Naive thymus-derived CD4-positive, alpha-beta T cell (primary cell): ENCODE results near the gene DDN. TPM values are rescaled to one million over a fixed set of nuclear protein-coding genes. Genes with fewer than 3 reads are reported as not detected.
A peak's percentile ranks its signal among the peaks of the same experiment; 100 is the strongest.

Experiments used
- ATAC-seq: fragments of 150-1000 bp; cut with Tn5 transposase; 2 replicates; pipeline ENCODE4 v1.10.0; 2021; ENCODE audit warnings: mild to moderate bottlenecking, moderate library complexity
- CTCF ChIA-PET: fragments of 350-600 bp; sonication (Branson Sonifier 250); formaldehyde crosslinking; loops from one replicate; lab custom pipeline; 2021; ENCODE audit warnings: antibody characterized with exemption; lab: Charles Lee
- POLR2A ChIA-PET: fragments of 350-600 bp; sonication (Branson Sonifier 250); formaldehyde crosslinking; loops from one replicate; lab custom pipeline; 2021; ENCODE audit warnings: antibody characterized with exemption, inconsistent platforms; lab: Charles Lee
- DNase-seq, 9 donors: peaks; one replicate each; pipeline versions ENCODE4 v3.0.0 to v3.0.0-alpha.2; 2020 to 2022; ENCODE audit warnings: mixed read lengths in 1 of 9
- H3K27ac ChIP-seq: one replicate; pipeline ENCODE4 v1.7.0; 2013; ENCODE audit warnings: mild to moderate bottlenecking, low read depth, low read length, moderate library complexity
- H3K27me3 ChIP-seq, 2 donors: one replicate each; pipeline ENCODE4 v1.7.0; 2013; ENCODE audit warnings: low read length in 2 of 2, mild to moderate bottlenecking in 2 of 2, moderate library complexity in 2 of 2; ENCODE audit not compliant: control insufficient read depth in 2 of 2, insufficient read depth in 2 of 2
- H3K36me3 ChIP-seq, 3 experiments: 1 replicate in 2 of 3; 2 replicates in 1 of 3; pipeline ENCODE4 v1.7.0; 2013; ENCODE audit warnings: low read length in 3 of 3, mild to moderate bottlenecking in 3 of 3, moderate library complexity in 1 of 3; ENCODE audit not compliant: insufficient read depth in 3 of 3, control insufficient read depth in 2 of 3
- H3K4me1 ChIP-seq, 2 donors: one replicate each; pipeline ENCODE4 v1.7.0; 2013; ENCODE audit warnings: low read length in 2 of 2, mild to moderate bottlenecking in 2 of 2, moderate library complexity in 1 of 2; ENCODE audit not compliant: control insufficient read depth in 2 of 2, insufficient read depth in 2 of 2
- H3K4me3 ChIP-seq: 2 replicates; pipeline ENCODE4 v1.7.0; 2013; ENCODE audit warnings: mild to moderate bottlenecking, low read length
- H3K9me3 ChIP-seq, 3 experiments: 1 replicate in 2 of 3; 2 replicates in 1 of 3; pipeline ENCODE4 v1.7.0; 2013; ENCODE audit warnings: low read length in 3 of 3; ENCODE audit not compliant: control insufficient read depth in 2 of 3
- H3K27ac Mint-ChIP-seq, 9 donors: one replicate each; pipeline ENCODE4 v1.8.0; 2020 to 2022; ENCODE audit warnings: mixed read lengths in 9 of 9, mild to moderate bottlenecking in 8 of 9, moderate library complexity in 5 of 9, inconsistent platforms in 2 of 9
- H3K27me3 Mint-ChIP-seq, 5 donors: one replicate each; pipeline ENCODE4 v1.8.0; 2021 to 2022; ENCODE audit warnings: mixed read lengths in 5 of 5, mild to moderate bottlenecking in 1 of 5
- H3K36me3 Mint-ChIP-seq, 5 donors: one replicate each; pipeline ENCODE4 v1.8.0; 2020 to 2022; ENCODE audit warnings: mixed read lengths in 5 of 5, mild to moderate bottlenecking in 3 of 5, inconsistent platforms in 1 of 5
- H3K4me1 Mint-ChIP-seq, 7 donors: one replicate each; pipeline ENCODE4 v1.8.0; 2020 to 2022; ENCODE audit warnings: mixed read lengths in 7 of 7, mild to moderate bottlenecking in 3 of 7, inconsistent platforms in 1 of 7
- H3K4me3 Mint-ChIP-seq, 10 donors: one replicate each; pipeline ENCODE4 v1.8.0; 2020 to 2022; ENCODE audit warnings: mild to moderate bottlenecking in 10 of 10, mixed read lengths in 10 of 10, moderate library complexity in 6 of 10, inconsistent platforms in 2 of 10
- H3K9me3 Mint-ChIP-seq, 11 donors: one replicate each; pipeline ENCODE4 v1.8.0; 2020 to 2022; ENCODE audit warnings: mixed read lengths in 11 of 11, mild to moderate bottlenecking in 4 of 11, inconsistent platforms in 1 of 11, moderate library complexity in 1 of 11
- intact Hi-C, 2 donors: fragments of 100-400 bp; cut with micrococcal nuclease; formaldehyde crosslinking; loops; one replicate each; pipeline ENCODE4 v1.15.1; 2023
- polyA plus RNA-seq, 2 donors: library from polyadenylated mRNA; unstranded; fragments of 300-500 nt; fragmentation: Illumina TruSeq; gene quantifications; one replicate each; pipeline ENCODE4 v1.2.3, GENCODE V29; 2021
- total RNA-seq, 6 experiments: library from RNA in 5 of 6; stranded (reverse) in 5 of 6; gene quantifications; 1 replicate in 5 of 6; 2 replicates in 1 of 6; pipeline ENCODE4 v1.2.3 and lab custom pipeline; 2021 to 2026

The DDN gene
- total and polyA plus RNA-seq, 7 experiments from 2014 or later: 0.19 to 0.71 (median 0.27) TPM; not detected in 4

DNA sequence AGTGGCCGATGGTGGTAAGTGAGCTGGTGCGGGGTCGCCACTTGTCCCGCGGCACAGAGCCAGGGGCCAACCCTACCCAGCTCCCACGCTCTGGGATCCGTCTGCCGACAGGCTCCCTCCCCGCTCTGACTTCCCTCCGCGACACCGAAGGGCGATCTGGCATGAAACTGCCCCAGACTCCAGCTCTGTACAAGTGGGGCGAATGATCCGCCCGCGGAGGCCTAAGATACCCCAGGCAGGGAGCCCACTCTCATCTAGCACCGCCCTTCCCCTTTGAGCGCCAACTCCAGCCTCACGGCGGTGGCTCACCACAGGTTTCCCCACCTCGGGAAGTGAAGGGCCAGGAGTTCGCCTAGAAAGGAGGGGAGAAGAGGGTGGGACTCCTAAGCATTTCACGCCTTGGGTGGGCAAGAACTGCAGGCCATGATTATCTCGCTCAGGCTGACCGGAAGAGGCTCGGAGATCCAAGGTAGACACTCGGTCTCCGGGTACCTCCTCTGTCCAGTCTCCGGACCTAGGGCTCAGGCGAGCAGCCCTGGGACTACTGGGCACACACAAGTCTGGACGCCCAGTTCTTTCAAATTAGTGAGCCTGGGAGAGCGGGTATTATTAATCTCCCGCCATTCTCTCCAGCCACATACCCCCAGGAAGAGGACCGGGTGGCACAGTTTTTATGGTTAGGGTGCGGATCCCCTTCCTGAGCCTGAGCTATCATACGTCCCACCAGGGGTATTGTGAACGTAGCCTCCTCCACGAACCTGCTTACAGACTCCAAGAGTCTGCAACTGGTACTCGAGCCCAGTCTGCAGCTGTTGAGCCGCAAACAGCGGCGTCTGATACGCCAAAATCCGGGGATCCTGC lies 20.2 kb downstream of the DDN start:
- DNase-seq: no peak
- Mint-ChIP-seq H3K27me3 (peaks cover 7 to 91% (median 29%) of the 10 kb centered on the region in 5 donors), H3K27ac (peak overlapping the region in 7 of 9 donors; percentile 9 to 90 (median 53)), H3K36me3 (no peaks in the 10 kb centered on the region), H3K9me3 (peaks cover 0 to 3% (median 0%) of the 10 kb centered on the region in 11 donors), H3K4me1 (peaks cover 29 to 51% (median 46%) of the 10 kb centered on the region in 7 donors), H3K4me3 (peak overlapping the region; percentile 83 to 95 (median 90))
- no peak for ATAC-seq
- Histone ChIP-seq H3K9me3 (no peaks in the 10 kb centered on the region), H3K27ac (no peak overlapping the region), H3K27me3 (no peaks in the 10 kb centered on the region), H3K4me1 (peaks cover 37% of the 10 kb centered on the region in 2 donors), H3K4me3 (peak overlapping the region; percentile 82), H3K36me3 (no peaks in the 10 kb centered on the region)
- ChIA-PET CTCF (interaction anchor here (0.6 to 4.5 kb wide), 9 partner anchors 8 to 80 kb away, joined by 3 to 36 read pairs (median 4); partner anchors contain the start of genes ARF3 and FKBP11), POLR2A (interaction anchor here (0.6 to 5.2 kb wide), 9 partner anchors 9 to 129 kb away, joined by 3 to 26 read pairs (median 5); partner anchors contain the start of genes ARF3, DDX23 and FKBP11)
- intact Hi-C loops: loop anchor here (1.0 to 2.0 kb wide), 5 partner anchors 22 to 75 kb away; partner anchors contain the start of gene ARF3 (in 2 of the 2)

DNA sequence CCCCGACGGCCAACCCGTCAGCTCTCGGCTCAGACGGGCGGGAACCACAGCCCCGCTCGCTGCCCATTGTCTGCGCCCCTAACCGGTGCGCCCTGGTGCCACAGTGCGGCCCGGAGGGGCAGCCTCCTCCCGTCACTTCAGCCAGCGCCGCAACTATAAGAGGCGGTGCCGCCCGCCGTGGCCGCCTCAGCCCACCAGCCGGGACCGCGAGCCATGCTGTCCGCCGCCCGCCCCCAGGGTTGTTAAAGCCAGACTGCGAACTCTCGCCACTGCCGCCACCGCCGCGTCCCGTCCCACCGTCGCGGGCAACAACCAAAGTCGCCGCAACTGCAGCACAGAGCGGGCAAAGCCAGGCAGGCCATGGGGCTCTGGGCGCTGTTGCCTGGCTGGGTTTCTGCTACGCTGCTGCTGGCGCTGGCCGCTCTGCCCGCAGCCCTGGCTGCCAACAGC lies 20.9 kb downstream of the DDN start, which contains the start of gene WNT1:
Gene WNT1, plus strand, starts transcription at position 32 of the 450 bp plus-strand sequence. Its CDS starts 329 bp downstream, at position 361.
- H3K9me3 ChIP-seq: no peaks in the 10 kb centered on the region
- H3K27ac Mint-ChIP-seq: peak within 1 kb of the TSS; percentile 9 to 90 (median 53)
- H3K4me3 Mint-ChIP-seq: peak within 1 kb of the TSS; percentile 83 to 95 (median 90)
- ATAC-seq (peak; percentile 0), DNase-seq (no peak)
- no peak within 1 kb of the TSS for H3K27ac ChIP-seq
- ChIA-PET POLR2A (interaction anchor here (0.7 to 5.2 kb wide), 7 partner anchors 8 to 128 kb away, joined by 3 to 26 read pairs (median 6); partner anchors contain the start of genes ARF3, DDX23 and FKBP11), CTCF (interaction anchor here (0.6 to 4.5 kb wide), 8 partner anchors 10 to 78 kb away, joined by 3 to 36 read pairs (median 3); partner anchors contain the start of genes ARF3 and FKBP11)
- peaks cover 11 to 91% (median 32%) of the 10 kb centered on the region in 5 donors for H3K27me3 Mint-ChIP-seq
- no peaks in the 10 kb centered on the region for H3K36me3 ChIP-seq
- H3K36me3 Mint-ChIP-seq: no peaks in the 10 kb centered on the region
- H3K9me3 Mint-ChIP-seq: peaks cover 0 to 5% (median 0%) of the 10 kb centered on the region in 11 donors
- H3K4me1 Mint-ChIP-seq: peaks cover 29 to 51% (median 46%) of the 10 kb centered on the region in 7 donors
- peaks cover 0 to 5% of the 10 kb centered on the region in 2 donors for H3K27me3 ChIP-seq
- H3K4me1 ChIP-seq: peaks cover 37% of the 10 kb centered on the region in 2 donors
- intact Hi-C loops: loop anchor here (1.0 to 2.0 kb wide), 5 partner anchors 21 to 74 kb away; partner anchors contain the start of gene ARF3 (in 2 of the 2)
- peak within 1 kb of the TSS; percentile 82 for H3K4me3 ChIP-seq

DNA sequence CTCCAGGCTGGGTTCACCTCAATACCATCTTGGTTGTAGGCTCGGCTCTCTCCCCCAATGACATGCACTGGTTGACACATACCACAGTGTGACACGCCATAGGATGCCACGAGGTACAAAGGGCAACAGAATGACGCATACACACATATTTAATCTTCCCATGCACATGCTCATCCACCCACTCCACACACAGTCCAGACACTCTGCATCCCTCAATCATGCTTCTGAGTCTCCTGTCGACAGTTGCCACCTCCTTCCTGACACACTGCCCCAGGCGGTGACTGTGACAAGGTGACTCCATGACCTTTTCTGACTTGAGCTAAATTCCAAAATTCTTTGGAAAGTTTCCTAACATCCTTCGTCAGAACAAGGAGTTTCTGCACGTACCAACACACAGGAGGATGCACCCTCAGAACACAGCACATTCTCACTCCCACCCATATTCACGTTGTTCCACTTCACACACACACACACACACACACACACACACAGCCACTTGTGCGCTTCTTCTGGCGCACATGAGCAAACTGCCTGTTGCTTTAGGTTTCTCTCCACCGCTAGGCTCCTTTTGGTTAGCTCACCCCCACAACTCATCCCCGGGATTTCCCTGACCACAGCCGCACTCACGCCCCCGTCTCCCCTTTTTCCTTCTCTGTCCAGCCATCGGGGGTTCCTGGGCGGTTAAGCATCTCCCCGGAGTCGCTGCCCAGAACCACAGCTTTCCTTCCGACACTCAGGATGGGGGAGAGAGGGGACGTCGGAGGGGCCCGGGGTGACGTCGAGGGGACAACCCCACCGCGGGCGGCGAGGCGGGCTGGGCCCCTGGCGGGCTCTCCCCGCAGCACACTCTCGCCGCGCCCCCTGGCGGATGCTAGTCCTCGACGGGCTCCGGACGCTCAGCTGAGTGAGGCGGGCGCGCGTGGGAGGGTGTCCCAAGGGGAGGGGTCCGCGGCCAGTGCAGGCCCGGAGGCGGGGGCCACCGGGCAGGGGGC lies 21.6 kb downstream of the DDN start:
- H3K9me3 ChIP-seq: no peaks in the 10 kb centered on the region
- Mint-ChIP-seq H3K27me3 (peaks cover 19 to 92% (median 40%) of the 10 kb centered on the region in 5 donors), H3K4me1 (peaks cover 28 to 53% (median 47%) of the 10 kb centered on the region in 7 donors), H3K36me3 (no peaks in the 10 kb centered on the region), H3K9me3 (peaks cover 0 to 5% (median 0%) of the 10 kb centered on the region in 11 donors), H3K27ac (peak overlapping the region in 7 of 9 donors; percentile 26 to 81 (median 61)), H3K4me3 (peak overlapping the region; percentile 24 to 85 (median 56))
- peak; percentile 77 for ATAC-seq
- intact Hi-C loops: loop anchor here (1.0 to 2.0 kb wide), 5 partner anchors 20 to 73 kb away; partner anchors contain the start of gene ARF3 (in 2 of the 2)
- POLR2A ChIA-PET: interaction anchor here (0.7 to 5.2 kb wide), 4 partner anchors 20 to 125 kb away, joined by 3 to 26 read pairs (median 12); partner anchors contain the start of genes ARF3, DDX23 and FKBP11
- H3K4me1 ChIP-seq: peaks cover 37% of the 10 kb centered on the region in 2 donors
- CTCF ChIA-PET: interaction anchor here (0.7 to 4.5 kb wide), 8 partner anchors 10 to 124 kb away, joined by 3 to 36 read pairs (median 3); partner anchors contain the start of genes ARF3 and FKBP11
- no peaks in the 10 kb centered on the region for H3K36me3 ChIP-seq
- H3K4me3 ChIP-seq: no peak overlapping the region
- H3K27me3 ChIP-seq: peaks cover 3 to 11% of the 10 kb centered on the region in 2 donors
- no peak overlapping the region for H3K27ac ChIP-seq
- DNase-seq: peak; percentile 52 to 90 (median 75)

GRCh38 chr12:48973941-48974673 lies 25.1 kb downstream of the DDN start:
- no peak overlapping the region for H3K27ac ChIP-seq
- H3K9me3 ChIP-seq: no peaks in the 10 kb centered on the region
- no peak for ATAC-seq
- H3K27me3 Mint-ChIP-seq: peaks cover 42 to 91% (median 55%) of the 10 kb centered on the region in 5 donors
- no peaks in the 10 kb centered on the region for H3K36me3 Mint-ChIP-seq
- H3K36me3 ChIP-seq: no peaks in the 10 kb centered on the region
- peaks cover 34 to 51% of the 10 kb centered on the region in 2 donors for H3K4me1 ChIP-seq
- peaks cover 0 to 5% (median 0%) of the 10 kb centered on the region in 11 donors for H3K9me3 Mint-ChIP-seq
- intact Hi-C loops: loop anchor here in 1 of 2 donors (1.0 kb wide), 1 partner anchor 14 kb away; no protein-coding TSS in a partner anchor
- H3K27me3 ChIP-seq: peaks cover 6 to 31% of the 10 kb centered on the region in 2 donors
- ChIA-PET CTCF (interaction anchor here (0.8 to 1.3 kb wide), 4 partner anchors 8 to 157 kb away, joined by 3 to 8 read pairs (median 3); partner anchors contain the start of gene ARF3), POLR2A (no interaction called here)
- no peak overlapping the region for H3K27ac Mint-ChIP-seq
- peak in 1 of 9 donors; percentile 64 for DNase-seq
- peaks cover 29 to 46% (median 35%) of the 10 kb centered on the region in 7 donors for H3K4me1 Mint-ChIP-seq
- no peak overlapping the region for H3K4me3 ChIP-seq
- H3K4me3 Mint-ChIP-seq: no peak overlapping the region

- intact Hi-C loops: no loop called here
- POLR2A ChIA-PET: no interaction called here
These were observed 25.6 kb downstream of the DDN start for GRCh38 chr12:48973531-48973930.

More at GRCh38 chr12:48973531-48973930, 25.6 kb downstream of the DDN start:
- CTCF ChIA-PET: interaction anchor here (0.8 to 1.3 kb wide), 5 partner anchors 9 to 157 kb away, joined by 3 to 8 read pairs (median 3); partner anchors contain the start of gene ARF3
- H3K27ac ChIP-seq: no peak overlapping the region
- H3K27ac Mint-ChIP-seq: no peak overlapping the region
- no peaks in the 10 kb centered on the region for H3K9me3 ChIP-seq
- H3K36me3 ChIP-seq: no peaks in the 10 kb centered on the region
- no peak overlapping the region for H3K4me3 ChIP-seq
- H3K4me1 Mint-ChIP-seq: peaks cover 23 to 44% (median 30%) of the 10 kb centered on the region in 7 donors
- ATAC-seq (no peak), DNase-seq (no peak)
- H3K4me1 ChIP-seq: peaks cover 28 to 49% of the 10 kb centered on the region in 2 donors
- H3K27me3 Mint-ChIP-seq: peaks cover 42 to 90% (median 52%) of the 10 kb centered on the region in 5 donors
- H3K27me3 ChIP-seq: peaks cover 6 to 31% of the 10 kb centered on the region in 2 donors
- H3K9me3 Mint-ChIP-seq: peaks cover 0 to 2% (median 0%) of the 10 kb centered on the region in 11 donors
- no peaks in the 10 kb centered on the region for H3K36me3 Mint-ChIP-seq
- no peak overlapping the region for H3K4me3 Mint-ChIP-seq
